ENCODE data around the gene CDC6.

CDC6 gene

GRCh38 chr17:40325156-40326013 lies 37.7 kb downstream of the CDC6 start:
- no peak for DNase-seq

GRCh38 chr17:40326014-40326831 lies 38.5 kb downstream of the CDC6 start:
- no peak for DNase-seq

GRCh38 chr17:40326832-40327199 lies 39.1 kb downstream of the CDC6 start:
- no peak for DNase-seq

- no peak for DNase-seq
Measured at GRCh38 chr17:40327244-40327729, 39.6 kb downstream of the CDC6 start.

- no peak for DNase-seq
Measured at GRCh38 chr17:40327735-40328385, 40.2 kb downstream of the CDC6 start.

GRCh38 chr17:40328386-40328766 lies 40.7 kb downstream of the CDC6 start:
- no peak for DNase-seq

GRCh38 chr17:40329839-40330794 lies 42.4 kb downstream of the CDC6 start:
- DNase-seq, result no peak

- no peak for DNase-seq
Measured at GRCh38 chr17:40330850-40331470, 43.3 kb downstream of the CDC6 start.

GRCh38 chr17:40331743-40332641 lies 44.3 kb downstream of the CDC6 start:
- no peak for DNase-seq

GRCh38 chr17:40333781-40334448 lies 46.2 kb downstream of the CDC6 start:
- no peak for DNase-seq

- DNase-seq, result no peak
Measured at GRCh38 chr17:40335620-40336019, 47.9 kb downstream of the CDC6 start.

- DNase-seq, result no peak
Measured at GRCh38 chr17:40337351-40337750, 49.7 kb downstream of the CDC6 start.

GRCh38 chr17:40338058-40338457 lies 50.4 kb downstream of the CDC6 start:
- no peak for DNase-seq

- no peak for DNase-seq
Measured at GRCh38 chr17:40338941-40339649, 51.4 kb downstream of the CDC6 start.

GRCh38 chr17:40340327-40340726 lies 52.6 kb downstream of the CDC6 start:
- DNase-seq, result no peak

GRCh38 chr17:40340880-40341807 lies 53.5 kb downstream of the CDC6 start:
- no peak for DNase-seq

GRCh38 chr17:40341808-40342503 lies 54.3 kb downstream of the CDC6 start:
- DNase-seq, result no peak
